Coronary artery (tissue), 2 donors: ENCODE results near the gene WDR76.
A peak's percentile ranks its signal among the peaks of the same experiment; 100 is the strongest.
"Not testable (repeated sequence)": the region's sequence is repeated elsewhere in the genome, so short reads cannot be mapped to it uniquely, and the experiment has no call there.

Experiments used
- DNase-seq: peaks from one replicate; pipeline ENCODE4 v3.0.0-alpha.2; 2017; ENCODE audit warnings: low spot score
- H3K27ac ChIP-seq, 2 donors: fragments of 200-600 bp; sonication (generic); one replicate each; pipeline ENCODE4 v1.5.1; 2016 to 2019
- H3K4me3 ChIP-seq: fragments of 200-600 bp; sonication (generic); 2 replicates; pipeline ENCODE4 v1.5.1; 2016; ENCODE audit warnings: mild to moderate bottlenecking, moderate library complexity
- TF ChIP-seq, protein P1 (sequence below): fragments of 200-600 bp; sonication (generic); IDR thresholded peaks from one replicate; pipeline ENCODE4 v1.5.1; 2019; ENCODE audit warnings: antibody characterized with exemption

WDR76 gene

DNA sequence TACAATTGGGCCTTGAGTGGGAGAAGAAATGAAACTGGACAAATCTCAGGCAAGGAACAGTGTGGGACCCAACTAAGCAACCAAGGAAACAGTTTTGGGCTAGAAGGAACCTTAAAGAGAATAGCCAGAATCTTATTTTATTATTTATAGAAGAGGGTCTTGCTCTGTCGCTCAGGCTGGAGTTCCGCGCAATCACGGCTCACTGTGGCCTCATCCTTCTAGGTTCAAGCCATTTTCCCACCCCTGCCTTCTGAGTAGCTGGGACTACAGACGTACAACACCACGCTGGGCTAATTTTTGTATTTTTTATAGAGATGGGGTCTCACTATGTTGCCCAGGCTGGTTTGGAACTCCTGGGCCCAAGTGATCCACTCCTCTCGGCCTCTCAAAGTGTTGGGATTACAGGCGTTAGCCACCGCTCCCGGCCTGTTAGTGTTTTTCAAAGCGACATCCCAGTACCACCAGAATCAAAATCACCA is 734 bp upstream of the WDR76 start:
- H3K4me3 ChIP-seq = peak overlapping the region; percentile 80
- H3K27ac ChIP-seq = peak overlapping the region in 1 of 2 donors; percentile 85
- DNase-seq = no peak
- TF ChIP-seq, protein P1, sequence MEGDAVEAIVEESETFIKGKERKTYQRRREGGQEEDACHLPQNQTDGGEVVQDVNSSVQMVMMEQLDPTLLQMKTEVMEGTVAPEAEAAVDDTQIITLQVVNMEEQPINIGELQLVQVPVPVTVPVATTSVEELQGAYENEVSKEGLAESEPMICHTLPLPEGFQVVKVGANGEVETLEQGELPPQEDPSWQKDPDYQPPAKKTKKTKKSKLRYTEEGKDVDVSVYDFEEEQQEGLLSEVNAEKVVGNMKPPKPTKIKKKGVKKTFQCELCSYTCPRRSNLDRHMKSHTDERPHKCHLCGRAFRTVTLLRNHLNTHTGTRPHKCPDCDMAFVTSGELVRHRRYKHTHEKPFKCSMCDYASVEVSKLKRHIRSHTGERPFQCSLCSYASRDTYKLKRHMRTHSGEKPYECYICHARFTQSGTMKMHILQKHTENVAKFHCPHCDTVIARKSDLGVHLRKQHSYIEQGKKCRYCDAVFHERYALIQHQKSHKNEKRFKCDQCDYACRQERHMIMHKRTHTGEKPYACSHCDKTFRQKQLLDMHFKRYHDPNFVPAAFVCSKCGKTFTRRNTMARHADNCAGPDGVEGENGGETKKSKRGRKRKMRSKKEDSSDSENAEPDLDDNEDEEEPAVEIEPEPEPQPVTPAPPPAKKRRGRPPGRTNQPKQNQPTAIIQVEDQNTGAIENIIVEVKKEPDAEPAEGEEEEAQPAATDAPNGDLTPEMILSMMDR = no peak

DNA sequence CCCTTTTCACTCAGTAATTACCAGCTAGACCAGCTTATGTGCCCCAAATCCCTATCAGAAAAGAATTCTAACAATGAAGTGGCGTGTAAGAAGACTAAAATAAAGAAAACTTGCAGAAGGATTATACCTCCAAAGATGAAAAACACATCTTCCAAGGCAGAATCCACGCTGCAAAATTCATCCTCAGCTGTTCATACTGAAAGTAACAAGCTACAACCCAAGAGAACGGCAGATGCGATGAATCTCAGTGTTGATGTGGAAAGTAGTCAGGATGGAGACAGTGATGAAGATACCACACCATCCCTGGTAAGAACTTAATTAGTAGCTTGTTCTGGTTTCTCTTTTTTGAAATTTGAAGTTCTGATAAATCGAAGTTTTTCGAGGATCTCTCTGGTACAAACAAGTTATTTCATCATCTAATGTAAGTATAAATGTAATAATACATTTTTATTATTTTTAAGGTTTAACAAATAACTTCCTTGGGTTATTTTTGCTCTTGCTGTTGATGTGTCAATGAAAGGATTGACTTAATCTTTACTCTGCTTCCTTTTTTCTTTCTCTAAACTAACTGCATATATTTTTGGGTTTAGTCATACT is 1.4 kb downstream of the WDR76 start:
- DNase-seq = no peak
- H3K27ac ChIP-seq = no peak overlapping the region

DNA sequence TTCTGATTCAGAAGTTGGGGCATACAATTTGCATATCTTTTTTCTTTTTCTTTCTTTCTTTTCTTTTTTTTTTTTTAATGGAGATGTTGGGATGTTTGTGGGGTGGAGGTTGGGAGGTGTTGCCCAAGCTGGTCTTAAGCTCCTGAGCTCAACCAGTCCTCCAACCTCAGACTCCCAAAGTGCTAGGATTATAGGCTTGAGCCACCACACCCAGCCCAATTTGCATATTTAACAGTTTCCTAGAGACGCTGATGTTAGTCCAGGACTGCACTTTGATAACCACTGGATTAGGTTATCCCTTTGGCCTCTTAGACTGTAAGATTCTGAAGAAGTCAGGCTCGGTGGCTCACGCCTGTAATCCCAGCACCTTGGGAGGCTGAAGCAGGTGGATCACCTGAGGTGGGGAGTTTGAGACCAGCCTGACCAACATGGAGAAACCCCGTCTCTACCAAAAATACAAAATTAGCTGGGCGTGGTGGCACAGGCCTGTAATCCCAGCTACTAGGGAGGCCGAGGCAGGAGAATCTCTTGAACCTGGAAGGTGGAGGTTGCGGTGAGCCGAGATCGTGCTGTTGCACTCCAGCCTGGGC is 3.2 kb downstream of the WDR76 start:
- H3K4me3 ChIP-seq, DNase-seq, H3K27ac ChIP-seq: not testable (repeated sequence)

More for the DNA sequence above, 1.4 kb downstream of the WDR76 start:
- TF ChIP-seq, protein P1 = no peak
- H3K4me3 ChIP-seq = no peak overlapping the region

DNA sequence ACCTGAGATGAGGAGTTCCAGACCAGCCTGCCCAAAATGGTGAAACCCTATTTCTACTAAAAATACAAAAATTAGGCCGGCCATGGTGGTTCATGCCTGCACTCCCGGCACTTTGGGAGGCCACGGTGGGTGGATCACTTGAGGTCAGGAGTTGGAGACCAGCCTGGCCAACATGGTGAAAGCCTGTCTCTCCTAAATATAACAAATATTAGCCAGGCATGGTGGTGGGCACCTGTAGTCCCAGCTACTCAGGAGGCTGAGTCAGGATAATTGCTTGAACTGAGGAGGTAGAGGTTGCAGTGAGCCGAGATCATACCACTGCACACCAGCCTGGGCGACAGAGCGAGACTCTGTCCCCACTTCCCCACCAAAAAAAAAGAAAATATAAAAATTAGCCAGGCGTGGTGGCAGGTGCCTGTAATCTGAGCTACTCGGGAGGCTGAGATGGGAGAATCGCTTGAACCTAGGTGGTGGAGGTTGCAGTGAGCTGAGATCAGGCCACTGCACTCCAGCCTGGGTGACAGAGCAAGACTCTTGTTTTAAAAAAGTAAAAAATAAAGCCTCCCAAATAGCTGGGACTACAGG is 4.0 kb downstream of the WDR76 start:
- H3K27ac ChIP-seq, H3K4me3 ChIP-seq, DNase-seq: not testable (repeated sequence)

DNA sequence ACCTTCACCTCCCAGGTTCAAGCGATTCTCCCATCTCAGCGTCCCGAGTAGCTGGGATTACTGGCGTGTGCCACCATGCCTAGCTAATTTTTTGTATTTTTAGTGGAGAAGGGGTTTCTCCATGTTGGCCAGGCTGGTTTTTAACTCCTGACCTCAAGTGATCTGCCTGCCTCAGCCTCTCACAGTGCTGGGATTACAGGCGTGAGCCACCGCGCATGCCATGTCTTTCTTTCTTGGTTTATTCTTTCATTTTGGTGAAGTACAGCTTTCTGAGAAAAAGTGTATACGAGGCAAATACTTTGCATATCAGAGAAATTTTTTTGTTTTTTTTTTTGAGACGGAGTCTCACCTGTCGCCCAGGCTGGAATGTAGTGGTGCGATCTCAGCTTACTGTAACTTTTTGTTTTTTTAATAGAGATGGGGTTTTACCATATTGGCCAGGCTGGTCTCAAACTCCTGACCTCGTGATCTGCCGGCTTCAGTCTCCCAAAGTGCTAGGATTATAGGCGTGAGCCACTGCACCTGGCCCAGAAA is 4.8 kb downstream of the WDR76 start:
- H3K4me3 ChIP-seq, DNase-seq: not testable (repeated sequence)

DNA sequence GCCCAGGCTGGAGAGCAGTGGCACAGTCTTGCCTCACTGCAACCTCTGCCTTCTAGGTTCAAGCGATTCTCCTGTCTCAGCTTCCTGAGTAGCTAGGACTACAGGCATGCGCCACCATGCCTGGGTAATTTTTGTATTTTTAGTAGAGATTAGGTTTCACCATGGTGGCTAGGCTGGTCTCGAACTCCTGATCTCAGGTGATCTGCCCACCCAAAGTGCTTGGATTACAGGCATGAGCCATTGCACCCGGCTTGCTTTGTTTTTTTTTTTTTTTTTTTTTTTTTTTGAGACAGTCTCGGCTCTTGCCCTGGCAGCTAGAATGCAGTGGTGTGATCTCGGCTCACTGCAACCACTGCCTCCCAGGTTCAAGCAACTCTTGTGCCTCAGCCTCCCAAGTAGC is 5.7 kb downstream of the WDR76 start:
- not testable (repeated sequence) for DNase-seq, H3K4me3 ChIP-seq, H3K27ac ChIP-seq

More for the DNA sequence above, 4.8 kb downstream of the WDR76 start:
- H3K27ac ChIP-seq = not testable (repeated sequence)

DNA sequence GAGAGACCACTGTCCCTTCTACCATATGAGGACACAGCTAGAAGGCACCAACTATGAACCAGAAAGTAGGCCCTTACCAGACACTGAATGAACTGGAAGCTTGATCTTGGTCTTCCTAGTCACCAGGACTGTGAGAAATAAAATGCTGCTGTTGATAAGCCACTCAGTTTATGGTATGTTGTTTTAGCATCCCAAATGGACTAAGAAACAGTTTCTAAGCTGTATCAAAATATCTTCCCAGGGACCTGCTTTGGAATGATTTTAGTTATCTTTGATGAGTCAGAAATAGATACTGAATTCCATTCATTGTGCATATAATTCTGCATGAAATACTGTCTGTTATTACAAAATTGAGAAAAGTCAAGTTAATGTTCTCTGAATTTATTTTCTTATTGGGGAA is 18.6 kb downstream of the WDR76 start:
- TF ChIP-seq, protein P1 = no peak
- Histone ChIP-seq H3K27ac (no peak overlapping the region), H3K4me3 (no peak overlapping the region)
- no peak for DNase-seq

DNA sequence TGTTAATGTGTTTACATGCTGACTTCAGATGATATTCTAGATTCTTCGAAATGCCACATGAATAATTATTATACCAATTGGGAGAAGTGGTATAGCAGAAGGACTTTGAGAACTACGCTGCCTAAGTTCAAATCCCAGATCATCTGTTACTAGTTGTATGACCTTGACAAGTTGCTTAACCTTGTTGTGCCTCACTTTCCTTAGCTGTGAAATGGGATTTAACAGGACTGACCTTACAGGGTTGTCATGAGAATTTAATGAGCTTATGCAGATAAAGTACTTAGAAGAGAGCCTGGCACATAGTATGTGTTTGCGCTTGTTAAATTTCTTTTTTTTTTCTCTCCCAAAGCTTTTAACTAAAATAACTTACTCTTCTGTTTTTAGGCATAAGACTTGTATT is 24.4 kb downstream of the WDR76 start:
- Histone ChIP-seq H3K27ac (no peak overlapping the region), H3K4me3 (no peak overlapping the region)
- TF ChIP-seq, protein P1 = no peak
- no peak for DNase-seq

DNA sequence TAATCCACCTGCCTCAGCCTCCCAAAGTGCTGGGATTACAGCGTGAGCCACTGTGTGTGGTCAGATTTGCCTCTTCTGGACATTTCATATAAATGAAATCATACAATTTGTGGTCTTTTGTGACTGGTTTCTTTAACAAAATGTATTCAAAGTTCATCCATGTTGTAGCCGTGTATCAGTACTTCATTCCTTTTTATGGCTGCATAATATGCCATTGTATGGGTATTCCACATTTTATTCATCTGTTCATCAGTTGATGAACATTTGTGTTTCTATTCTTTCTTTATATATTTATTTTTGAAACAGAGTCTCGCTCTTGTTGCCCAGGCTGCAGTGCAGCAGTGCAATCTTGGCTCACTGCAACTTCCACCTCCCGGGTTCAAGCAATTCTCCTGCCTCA is 25.8 kb downstream of the WDR76 start:
- TF ChIP-seq, protein P1 = no peak
- Histone ChIP-seq H3K27ac (no peak overlapping the region), H3K4me3 (no peak overlapping the region)
- no peak for DNase-seq
